Measurements from ENCODE around the gene SHISA5. TPM values are rescaled to one million over a fixed set of nuclear protein-coding genes. Genes with fewer than 3 reads are reported as not detected.

The SHISA5 gene
- polyA plus RNA-seq, 3 donors, result 147 to 266 (median 242) TPM

- intact Hi-C loops (cut with micrococcal nuclease), result no loop called here
- Histone ChIP-seq H3K27ac (ENCODE audit: low read depth in 1 of 2, low read length in 2 of 2) (no peak overlapping the region), H3K36me3 (replicated peaks in 1 of 2; ENCODE audit: control insufficient read depth in 1 of 2, insufficient read depth in 2 of 2, low read length in 2 of 2) (peaks cover 16 to 50% of the 10 kb centered on the region in 2 donors), H2AFZ (ENCODE audit: insufficient read depth, low read depth, low read length, poor library complexity, severe bottlenecking) (no peak overlapping the region), H3K9me3 (replicated peaks in 1 of 2; ENCODE audit: control insufficient read depth in 1 of 2, insufficient read depth in 1 of 2, low read length in 2 of 2) (no peaks in the 10 kb centered on the region), H3K79me2 (ENCODE audit: insufficient read depth, low read length) (peaks cover 17% of the 10 kb centered on the region), H3K4me2 (replicated peaks; ENCODE audit: extremely low read depth, low read length, poor library complexity, severe bottlenecking) (no peak overlapping the region), H3K4me3 (replicated peaks in 1 of 3; ENCODE audit: low read depth in 2 of 3, low read length in 3 of 3) (no peak overlapping the region), H4K20me1 (ENCODE audit: insufficient read depth, low read length) (peaks cover 19% of the 10 kb centered on the region), H3K4me1 (ENCODE audit: control insufficient read depth in 1 of 2, insufficient read depth in 2 of 2, low read length in 2 of 2) (peaks cover 18 to 23% of the 10 kb centered on the region in 2 donors), H3K9ac (ENCODE audit: insufficient read depth, low read length, poor library complexity, severe bottlenecking) (no peak overlapping the region), H3K27me3 (ENCODE audit: control insufficient read depth in 2 of 2, insufficient read depth in 2 of 2, low read length in 2 of 2) (no peaks in the 10 kb centered on the region)
- TF ChIP-seq CTCF (IDR thresholded peaks at IDR 0.05), result no peak
- peak overlapping the region in 2 of 7 donors; percentile 35 to 36 for H3K27ac Mint-ChIP-seq
- peaks cover 0 to under 1% (median 0%) of the 10 kb centered on the region in 3 donors for H3K27me3 Mint-ChIP-seq (ENCODE audit: low read depth in 3 of 3)
- no peak overlapping the region for H3K4me3 Mint-ChIP-seq
- H3K36me3 Mint-ChIP-seq, result peaks cover 43 to 63% of the 10 kb centered on the region in 2 donors
- peaks cover 23% of the 10 kb centered on the region for H3K4me1 Mint-ChIP-seq
- 96% methylated on average over 9 of the region's 9 CpGs for whole genome bisulfite sequencing (ENCODE audit: insufficient coverage)
- H3K9me3 Mint-ChIP-seq, result no peaks in the 10 kb centered on the region
- no peak for DNase-seq
These were observed 27.4 kb downstream of the SHISA5 start for GRCh38 chr3:48476426-48477053.

- H3K4me3 ChIP-seq (replicated peaks in 1 of 3; ENCODE audit: low read depth in 2 of 3, low read length in 3 of 3), result no peak overlapping the region
- H3K4me1 Mint-ChIP-seq, result peaks cover 31% of the 10 kb centered on the region
- H3K9ac ChIP-seq (ENCODE audit: insufficient read depth, low read length, poor library complexity, severe bottlenecking), result no peak overlapping the region
- H3K36me3 Mint-ChIP-seq, result peaks cover 39 to 61% of the 10 kb centered on the region in 2 donors
- peaks cover 31% of the 10 kb centered on the region for H3K79me2 ChIP-seq (ENCODE audit: insufficient read depth, low read length)
- H3K36me3 ChIP-seq (replicated peaks in 1 of 2; ENCODE audit: control insufficient read depth in 1 of 2, insufficient read depth in 2 of 2, low read length in 2 of 2), result peaks cover 18 to 50% of the 10 kb centered on the region in 2 donors
- DNase-seq, result no peak
- H3K27me3 Mint-ChIP-seq (ENCODE audit: low read depth in 3 of 3), result no peaks in the 10 kb centered on the region
- peak overlapping the region in 1 of 2 donors; percentile 41 for H3K27ac ChIP-seq (ENCODE audit: low read depth in 1 of 2, low read length in 2 of 2)
- intact Hi-C loops (cut with micrococcal nuclease), result no loop called here
- H3K27me3 ChIP-seq (ENCODE audit: control insufficient read depth in 2 of 2, insufficient read depth in 2 of 2, low read length in 2 of 2), result no peaks in the 10 kb centered on the region
- TF ChIP-seq CTCF (IDR thresholded peaks at IDR 0.05), result no peak
- H2AFZ ChIP-seq (ENCODE audit: insufficient read depth, low read depth, low read length, poor library complexity, severe bottlenecking), result no peak overlapping the region
- 93% methylated on average over 9 of the region's 11 CpGs for WGBS (ENCODE audit: insufficient coverage)
- no peak overlapping the region for H3K4me2 ChIP-seq (replicated peaks; ENCODE audit: extremely low read depth, low read length, poor library complexity, severe bottlenecking)
- H3K4me3 Mint-ChIP-seq, result no peak overlapping the region
- H3K4me1 ChIP-seq (ENCODE audit: control insufficient read depth in 1 of 2, insufficient read depth in 2 of 2, low read length in 2 of 2), result peaks cover 29 to 36% of the 10 kb centered on the region in 2 donors
- no peaks in the 10 kb centered on the region for H3K9me3 ChIP-seq (replicated peaks in 1 of 2; ENCODE audit: control insufficient read depth in 1 of 2, insufficient read depth in 1 of 2, low read length in 2 of 2)
- peak overlapping the region in 4 of 7 donors; percentile 47 to 71 (median 62) for H3K27ac Mint-ChIP-seq
- H4K20me1 ChIP-seq (ENCODE audit: insufficient read depth, low read length), result peaks cover 19% of the 10 kb centered on the region
- no peaks in the 10 kb centered on the region for H3K9me3 Mint-ChIP-seq
These were observed 28.8 kb downstream of the SHISA5 start for GRCh38 chr3:48475188-48475587.

Data from CD14-positive monocyte (primary cell).